ENCODE data around the gene PDE9A.

Gene PDE9A

DNA sequence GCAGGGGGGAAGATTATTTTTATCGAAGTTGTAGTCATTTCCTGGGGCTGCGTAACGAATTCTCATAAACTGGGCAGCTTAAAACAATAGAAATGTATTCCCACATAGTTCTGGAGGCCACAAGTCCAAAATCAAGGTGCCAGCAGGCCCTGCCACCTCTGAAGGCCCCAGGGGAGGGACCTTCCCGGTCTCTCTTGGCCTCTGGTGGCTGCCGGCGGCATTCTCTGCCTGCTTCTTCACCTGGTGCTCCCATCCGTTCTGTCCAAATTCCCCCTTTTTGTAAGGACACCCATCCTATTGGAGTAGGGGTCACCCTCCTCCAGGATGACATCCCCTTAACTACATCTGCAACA lies 92.8 kb downstream of the PDE9A start:
- TF ChIP-seq, protein P1, sequence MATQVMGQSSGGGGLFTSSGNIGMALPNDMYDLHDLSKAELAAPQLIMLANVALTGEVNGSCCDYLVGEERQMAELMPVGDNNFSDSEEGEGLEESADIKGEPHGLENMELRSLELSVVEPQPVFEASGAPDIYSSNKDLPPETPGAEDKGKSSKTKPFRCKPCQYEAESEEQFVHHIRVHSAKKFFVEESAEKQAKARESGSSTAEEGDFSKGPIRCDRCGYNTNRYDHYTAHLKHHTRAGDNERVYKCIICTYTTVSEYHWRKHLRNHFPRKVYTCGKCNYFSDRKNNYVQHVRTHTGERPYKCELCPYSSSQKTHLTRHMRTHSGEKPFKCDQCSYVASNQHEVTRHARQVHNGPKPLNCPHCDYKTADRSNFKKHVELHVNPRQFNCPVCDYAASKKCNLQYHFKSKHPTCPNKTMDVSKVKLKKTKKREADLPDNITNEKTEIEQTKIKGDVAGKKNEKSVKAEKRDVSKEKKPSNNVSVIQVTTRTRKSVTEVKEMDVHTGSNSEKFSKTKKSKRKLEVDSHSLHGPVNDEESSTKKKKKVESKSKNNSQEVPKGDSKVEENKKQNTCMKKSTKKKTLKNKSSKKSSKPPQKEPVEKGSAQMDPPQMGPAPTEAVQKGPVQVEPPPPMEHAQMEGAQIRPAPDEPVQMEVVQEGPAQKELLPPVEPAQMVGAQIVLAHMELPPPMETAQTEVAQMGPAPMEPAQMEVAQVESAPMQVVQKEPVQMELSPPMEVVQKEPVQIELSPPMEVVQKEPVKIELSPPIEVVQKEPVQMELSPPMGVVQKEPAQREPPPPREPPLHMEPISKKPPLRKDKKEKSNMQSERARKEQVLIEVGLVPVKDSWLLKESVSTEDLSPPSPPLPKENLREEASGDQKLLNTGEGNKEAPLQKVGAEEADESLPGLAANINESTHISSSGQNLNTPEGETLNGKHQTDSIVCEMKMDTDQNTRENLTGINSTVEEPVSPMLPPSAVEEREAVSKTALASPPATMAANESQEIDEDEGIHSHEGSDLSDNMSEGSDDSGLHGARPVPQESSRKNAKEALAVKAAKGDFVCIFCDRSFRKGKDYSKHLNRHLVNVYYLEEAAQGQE (IDR thresholded peaks at IDR 0.05; ENCODE audit: low read depth): no peak
- TF ChIP-seq FOXM1 (IDR thresholded peaks at IDR 0.05; ENCODE audit: borderline replicate concordance, low read depth): no peak

DNA sequence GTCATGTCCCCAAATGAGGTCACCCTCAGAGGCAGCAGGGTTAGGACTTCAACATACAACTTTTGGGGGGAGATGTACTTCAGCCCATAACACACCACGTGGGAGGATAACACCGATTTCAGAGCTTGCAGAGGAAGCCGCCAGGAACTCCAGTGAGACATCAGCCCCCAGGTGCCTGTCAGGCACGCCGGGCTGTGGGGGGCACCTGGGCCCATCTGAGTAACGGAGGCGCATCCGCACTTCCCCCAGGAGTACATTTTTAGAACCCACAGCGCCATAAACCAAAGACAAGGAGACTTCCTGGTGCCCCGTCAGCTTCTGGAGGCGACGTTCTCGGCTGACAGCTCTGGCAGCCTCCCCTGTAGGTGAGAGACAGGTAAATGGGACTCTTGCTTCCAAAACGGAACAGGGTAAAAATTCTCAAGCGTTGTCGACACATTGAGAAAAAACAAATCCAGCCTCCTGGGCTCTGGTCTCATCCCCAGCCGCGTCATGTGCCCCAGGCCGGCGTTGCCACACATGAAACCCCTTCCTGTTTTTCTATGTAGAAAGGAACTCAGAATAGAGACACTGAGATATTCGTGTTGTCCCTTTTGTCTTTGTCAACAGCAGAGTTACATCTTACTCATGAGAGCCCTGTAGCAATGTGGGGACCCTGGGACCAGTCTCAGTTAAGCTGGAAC lies 93.3 kb downstream of the PDE9A start:
- TF ChIP-seq EP300 (IDR thresholded peaks at IDR 0.05; ENCODE audit: borderline replicate concordance): no peak
- no peak for TF ChIP-seq TEAD4 (IDR thresholded peaks at IDR 0.05)
- TF ChIP-seq TCF12 (IDR thresholded peaks at IDR 0.05; ENCODE audit: low read depth): no peak
- TF ChIP-seq NFIC (IDR thresholded peaks at IDR 0.05): no peak
- TF ChIP-seq CEBPB (IDR thresholded peaks at IDR 0.05): no peak
- no peak for TF ChIP-seq ZBTB7A (IDR thresholded peaks at IDR 0.05; ENCODE audit: low read depth)
- no peak for TF ChIP-seq CREB1 (IDR thresholded peaks at IDR 0.05; ENCODE audit: low read depth)
- TF ChIP-seq, protein P2, sequence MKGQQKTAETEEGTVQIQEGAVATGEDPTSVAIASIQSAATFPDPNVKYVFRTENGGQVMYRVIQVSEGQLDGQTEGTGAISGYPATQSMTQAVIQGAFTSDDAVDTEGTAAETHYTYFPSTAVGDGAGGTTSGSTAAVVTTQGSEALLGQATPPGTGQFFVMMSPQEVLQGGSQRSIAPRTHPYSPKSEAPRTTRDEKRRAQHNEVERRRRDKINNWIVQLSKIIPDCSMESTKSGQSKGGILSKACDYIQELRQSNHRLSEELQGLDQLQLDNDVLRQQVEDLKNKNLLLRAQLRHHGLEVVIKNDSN (IDR thresholded peaks at IDR 0.05): no peak
- TF ChIP-seq YY1 (IDR thresholded peaks at IDR 0.05; ENCODE audit: low read depth): no peak
- no peak for TF ChIP-seq TAF1 (IDR thresholded peaks at IDR 0.05; ENCODE audit: low read depth)
- TF ChIP-seq EGR1 (IDR thresholded peaks at IDR 0.05): no peak
- TF ChIP-seq, protein P1 (IDR thresholded peaks at IDR 0.05; ENCODE audit: low read depth): no peak
- no peak for TF ChIP-seq FOXM1 (IDR thresholded peaks at IDR 0.05; ENCODE audit: borderline replicate concordance, low read depth)

DNA sequence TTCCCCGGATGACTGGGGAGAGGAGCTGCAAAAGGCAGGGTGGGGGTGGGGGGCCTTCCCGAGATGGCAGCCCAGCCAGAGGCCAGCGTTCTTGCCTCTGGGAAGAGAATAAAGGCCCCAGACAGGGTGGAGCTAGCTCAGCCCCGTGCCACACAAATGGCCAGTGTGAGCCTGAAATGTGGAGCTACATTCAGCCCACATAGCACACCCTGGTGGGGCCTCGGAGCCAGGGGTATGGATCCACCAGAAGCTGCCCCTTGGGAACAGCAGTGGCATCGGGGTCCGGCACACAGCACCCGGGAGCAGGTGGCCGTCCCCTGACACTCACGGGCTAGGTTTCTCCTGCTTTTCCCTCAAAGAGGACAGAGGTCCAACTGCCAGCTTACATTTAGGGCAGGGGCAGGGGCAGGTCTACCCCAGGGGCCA lies 93.9 kb downstream of the PDE9A start:
- TF ChIP-seq CREB1 (IDR thresholded peaks at IDR 0.05; ENCODE audit: low read depth) (no peak), YY1 (IDR thresholded peaks at IDR 0.05; ENCODE audit: low read depth) (no peak), TEAD4 (IDR thresholded peaks at IDR 0.05) (no peak), NFIC (IDR thresholded peaks at IDR 0.05) (no peak), TAF1 (IDR thresholded peaks at IDR 0.05; ENCODE audit: low read depth) (no peak), FOXM1 (IDR thresholded peaks at IDR 0.05; ENCODE audit: borderline replicate concordance, low read depth) (no peak), CEBPB (IDR thresholded peaks at IDR 0.05) (no peak), RAD21 (IDR thresholded peaks at IDR 0.05; ENCODE audit: low read depth) (no peak), ZBTB7A (IDR thresholded peaks at IDR 0.05; ENCODE audit: low read depth) (no peak)
- TF ChIP-seq, protein P2 (IDR thresholded peaks at IDR 0.05): no peak
- TF ChIP-seq, protein P3, sequence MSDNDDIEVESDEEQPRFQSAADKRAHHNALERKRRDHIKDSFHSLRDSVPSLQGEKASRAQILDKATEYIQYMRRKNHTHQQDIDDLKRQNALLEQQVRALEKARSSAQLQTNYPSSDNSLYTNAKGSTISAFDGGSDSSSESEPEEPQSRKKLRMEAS (IDR thresholded peaks at IDR 0.05): no peak

DNA sequence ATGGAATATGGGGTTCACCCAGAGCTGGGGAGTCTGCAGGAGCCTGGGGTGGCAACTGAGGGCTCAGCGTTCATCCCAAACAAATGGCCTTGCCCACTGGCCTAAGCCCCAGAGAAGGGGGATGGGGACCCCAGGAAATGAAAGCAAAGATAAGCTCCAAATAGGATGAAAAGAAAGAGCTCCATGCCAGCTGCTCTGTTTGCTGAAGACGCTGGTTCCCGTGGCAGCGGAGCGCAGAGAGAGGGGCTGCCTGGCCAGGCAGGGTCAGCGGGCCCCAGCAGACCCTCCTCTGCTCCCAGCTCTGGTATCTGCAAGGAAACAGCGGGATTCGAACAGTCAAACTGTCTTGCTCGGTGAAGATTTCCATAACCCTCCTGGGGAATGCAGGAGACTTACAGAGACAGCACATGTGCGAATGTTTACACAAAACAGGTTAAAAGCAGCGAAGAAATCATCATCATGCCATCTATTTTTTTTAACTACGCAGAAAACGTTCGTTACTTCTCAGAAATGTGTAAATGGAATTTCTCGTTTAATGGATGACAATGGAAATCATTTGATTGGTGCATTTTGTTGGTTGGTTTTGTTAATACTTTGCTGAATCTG lies 94.4 kb downstream of the PDE9A start:
- no peak for TF ChIP-seq EP300 (IDR thresholded peaks at IDR 0.05; ENCODE audit: borderline replicate concordance)
- no peak for TF ChIP-seq ZBTB7A (IDR thresholded peaks at IDR 0.05; ENCODE audit: low read depth)
- TF ChIP-seq CREB1 (IDR thresholded peaks at IDR 0.05; ENCODE audit: low read depth): no peak
- no peak for TF ChIP-seq TCF12 (IDR thresholded peaks at IDR 0.05; ENCODE audit: low read depth)
- TF ChIP-seq TAF1 (IDR thresholded peaks at IDR 0.05; ENCODE audit: low read depth): no peak
- TF ChIP-seq, protein P3 (IDR thresholded peaks at IDR 0.05): no peak
- TF ChIP-seq, protein P1 (IDR thresholded peaks at IDR 0.05; ENCODE audit: low read depth): no peak
- no peak for TF ChIP-seq NFIC (IDR thresholded peaks at IDR 0.05)
- TF ChIP-seq EGR1 (IDR thresholded peaks at IDR 0.05): no peak
- no peak for TF ChIP-seq RAD21 (IDR thresholded peaks at IDR 0.05; ENCODE audit: low read depth)

All from Ishikawa (cell line).